H1 (cell line): ENCODE results near the gene POLG. TPM values are rescaled to one million over a fixed set of nuclear protein-coding genes. Genes with fewer than 3 reads are reported as not detected.

Source experiments
- CTCF ChIA-PET: fragments of 300-600 bp; sonication (Branson Sonifier 250); formaldehyde crosslinking; loops from one replicate; lab custom pipeline; 2021; ENCODE audit not compliant: partially characterized antibody; lab: Charles Lee
- POLR2A ChIA-PET: fragments of 300-600 bp; sonication (Branson Sonifier 250); formaldehyde crosslinking; loops from one replicate; lab custom pipeline; 2021; ENCODE audit warnings: inconsistent platforms; ENCODE audit not compliant: partially characterized antibody; lab: Charles Lee
- DNase-seq, 2 experiments: peaks; one replicate each; pipeline versions ENCODE4 v3.0.0 to v3.0.0-alpha.2; 2010 to 2022; ENCODE audit warnings: low spot score in 2 of 2, low read depth in 1 of 2, mixed read lengths in 1 of 2
- FAIRE-seq: peaks from 2 replicates; lab custom pipeline; 2011; peaks lifted over from hg19 to GRCh38; lab: Jason Lieb, UNC
- H2AFZ ChIP-seq: 2 replicates; pipeline ENCODE4 v1.8.1; 2012; ENCODE audit warnings: low read length, inconsistent platforms
- H2AK5ac ChIP-seq: 2 replicates; pipeline ENCODE4 v1.6.1; 2013; ENCODE audit warnings: low read depth, low read length
- H2BK120ac ChIP-seq: replicated peaks from 2 replicates; pipeline ENCODE3; 2013; ENCODE audit warnings: low read depth, low read length, inconsistent platforms
- H2BK12ac ChIP-seq: 2 replicates; pipeline ENCODE4 v1.6.1; 2013; ENCODE audit warnings: low read depth, low read length
- H2BK15ac ChIP-seq: 2 replicates; pipeline ENCODE4 v1.6.1; 2013; ENCODE audit warnings: low read length
- H2BK20ac ChIP-seq: 2 replicates; pipeline ENCODE4 v1.6.1; 2013; ENCODE audit warnings: low read length
- H2BK5ac ChIP-seq: 2 replicates; pipeline ENCODE4 v1.6.1; 2013; ENCODE audit warnings: low read depth, low read length
- H3K14ac ChIP-seq: 2 replicates; pipeline ENCODE4 v1.6.1; 2013; ENCODE audit warnings: inconsistent platforms; ENCODE audit not compliant: insufficient read length
- H3K18ac ChIP-seq: 2 replicates; pipeline ENCODE4 v1.6.1; 2013; ENCODE audit warnings: low read length; ENCODE audit errors: extremely low read depth
- H3K23ac ChIP-seq: 2 replicates; pipeline ENCODE4 v1.6.1; 2013; ENCODE audit warnings: inconsistent platforms; ENCODE audit not compliant: insufficient read length
- H3K23me2 ChIP-seq: 2 replicates; pipeline ENCODE4 v1.6.1; 2013; ENCODE audit warnings: low read depth, low read length
- H3K27ac ChIP-seq: 2 replicates; pipeline ENCODE4 v1.6.1; 2011; ENCODE audit warnings: low read depth, low read length, inconsistent platforms
- H3K27me3 ChIP-seq, 4 experiments: replicated peaks in 1 of 4; 1 replicate in 1 of 4; 2 replicates in 3 of 4; pipeline versions ENCODE4 v1.6.1 to v1.8.1; 2011 to 2013; ENCODE audit warnings: low read length in 3 of 4, mild to moderate bottlenecking in 3 of 4, inconsistent platforms in 2 of 4, mixed read lengths in 2 of 4, moderate library complexity in 1 of 4; ENCODE audit not compliant: control insufficient read depth in 3 of 4, insufficient read depth in 3 of 4; ENCODE audit errors: extremely low read depth in 1 of 4
- H3K36me3 ChIP-seq, 4 experiments: 2 replicates each; pipeline versions ENCODE4 v1.6.1 to v1.8.1; 2011 to 2013; ENCODE audit warnings: mild to moderate bottlenecking in 4 of 4, low read length in 3 of 4, moderate library complexity in 2 of 4, control low read depth in 1 of 4, inconsistent platforms in 1 of 4; ENCODE audit not compliant: insufficient read depth in 4 of 4, control insufficient read depth in 2 of 4
- H3K4ac ChIP-seq: replicated peaks from 2 replicates; pipeline ENCODE3; 2013; ENCODE audit warnings: low read length, low read depth, mixed read lengths, inconsistent platforms; ENCODE audit not compliant: insufficient read length
- H3K4me1 ChIP-seq, 4 experiments: replicated peaks in 1 of 4; 1 replicate in 1 of 4; 2 replicates in 3 of 4; pipeline versions ENCODE4 v1.6.1 to v1.8.1; 2011 to 2013; ENCODE audit warnings: low read length in 3 of 4, inconsistent platforms in 2 of 4, mixed read lengths in 1 of 4; ENCODE audit not compliant: insufficient read depth in 4 of 4, control insufficient read depth in 3 of 4
- H3K4me2 ChIP-seq, 2 experiments: 2 replicates each; pipeline versions ENCODE4 v1.6.1 to v1.8.1; 2011 to 2013; ENCODE audit warnings: low read depth in 2 of 2, low read length in 2 of 2, control low read depth in 1 of 2, inconsistent platforms in 1 of 2, mild to moderate bottlenecking in 1 of 2; ENCODE audit not compliant: insufficient read depth in 1 of 2
- H3K4me3 ChIP-seq, 4 experiments: fragments of 200-600, 300-600 bp in 1 of 4; sonication (generic), shearing (Covaris generic), sonication (Bioruptor Twin) in 1 of 4; 2 replicates each; pipeline versions ENCODE4 v1.5.1 to v1.8.1; 2011 to 2016; ENCODE audit warnings: low read length in 4 of 4, low read depth in 3 of 4, control low read depth in 2 of 4, inconsistent platforms in 2 of 4, mild to moderate bottlenecking in 2 of 4, mixed read lengths in 1 of 4, moderate library complexity in 1 of 4; ENCODE audit not compliant: insufficient read depth in 2 of 4; ENCODE audit errors: extremely low read depth in 1 of 4
- H3K56ac ChIP-seq: replicated peaks from 2 replicates; pipeline ENCODE3; 2013; ENCODE audit warnings: low read depth, mild to moderate bottlenecking, mixed read lengths, low read length, inconsistent platforms; ENCODE audit not compliant: insufficient read length
- H3K79me1 ChIP-seq: 2 replicates; pipeline ENCODE4 v1.6.1; 2013; ENCODE audit warnings: low read depth, low read length, control low read depth
- H3K79me2 ChIP-seq, 2 experiments: 2 replicates each; pipeline versions ENCODE4 v1.6.1 to v1.8.1; 2012 to 2013; ENCODE audit warnings: low read length in 2 of 2, mild to moderate bottlenecking in 2 of 2, inconsistent platforms in 1 of 2; ENCODE audit not compliant: insufficient read depth in 2 of 2, control insufficient read depth in 1 of 2
- H3K9ac ChIP-seq, 4 experiments: replicated peaks in 1 of 4; 1 replicate in 1 of 4; 2 replicates in 3 of 4; pipeline versions ENCODE4 v1.6.1 to v1.8.1; 2011 to 2013; ENCODE audit warnings: low read depth in 3 of 4, low read length in 3 of 4, control low read depth in 2 of 4, mild to moderate bottlenecking in 2 of 4, moderate library complexity in 2 of 4, inconsistent platforms in 1 of 4; ENCODE audit errors: extremely low read depth in 1 of 4
- H3K9me3 ChIP-seq, 2 experiments: 2 replicates each; pipeline versions ENCODE4 v1.6.1 to v1.8.1; 2012 to 2013; ENCODE audit warnings: mild to moderate bottlenecking in 2 of 2, moderate library complexity in 2 of 2, control low read depth in 1 of 2, inconsistent platforms in 1 of 2, low read depth in 1 of 2, low read length in 1 of 2, mixed read lengths in 1 of 2; ENCODE audit not compliant: insufficient read depth in 2 of 2
- H4K20me1 ChIP-seq, 2 experiments: replicated peaks in 1 of 2; 2 replicates each; pipeline versions ENCODE3 to v1.8.1; 2011 to 2013; ENCODE audit warnings: inconsistent platforms in 2 of 2, low read length in 2 of 2, mild to moderate bottlenecking in 1 of 2; ENCODE audit not compliant: insufficient read depth in 2 of 2, control insufficient read depth in 1 of 2
- H4K5ac ChIP-seq: 2 replicates; pipeline ENCODE4 v1.6.1; 2013; ENCODE audit warnings: low read length, low read depth, mixed read lengths, inconsistent platforms; ENCODE audit not compliant: insufficient read length
- H4K8ac ChIP-seq: 2 replicates; pipeline ENCODE4 v1.8.0; 2013; ENCODE audit warnings: mild to moderate bottlenecking, moderate library complexity, low read length, inconsistent platforms; ENCODE audit not compliant: insufficient read depth; ENCODE audit errors: extremely low read depth
- H4K91ac ChIP-seq: replicated peaks from 2 replicates; pipeline ENCODE3; 2013; ENCODE audit warnings: low read length, mixed read lengths, inconsistent platforms; ENCODE audit not compliant: insufficient read length
- ATF3 ChIP-seq: IDR thresholded peaks from 2 replicates; pipeline ENCODE4 v1.6.1; 2011; ENCODE audit warnings: low read depth, mild to moderate bottlenecking, low read length; ENCODE audit not compliant: insufficient read depth
- BCL11A ChIP-seq, 2 experiments: IDR thresholded peaks; one replicate each; pipeline ENCODE4 v1.6.1; 2011; ENCODE audit warnings: low read depth in 2 of 2, low read length in 2 of 2, mild to moderate bottlenecking in 2 of 2
- CEBPB ChIP-seq: IDR thresholded peaks from 2 replicates; pipeline ENCODE4 v1.6.1; 2012; ENCODE audit warnings: low read depth, low read length
- GABPA ChIP-seq: IDR thresholded peaks from 2 replicates; pipeline ENCODE4 v1.6.1; 2011; ENCODE audit warnings: mild to moderate bottlenecking, low read length, moderate library complexity, borderline replicate concordance; ENCODE audit not compliant: insufficient read depth
- HDAC2 ChIP-seq, 2 experiments: fragments of 300-600 bp in 1 of 2; sonication (generic) in 1 of 2; IDR thresholded peaks; 2 replicates each; pipeline ENCODE4 v1.6.1; 2011 to 2012; ENCODE audit warnings: low read depth in 2 of 2, low read length in 2 of 2, mild to moderate bottlenecking in 2 of 2, moderate library complexity in 2 of 2, borderline replicate concordance in 1 of 2, inconsistent platforms in 1 of 2
- SIRT6 ChIP-seq: IDR thresholded peaks from one replicate; pipeline ENCODE4 v1.7.1; 2012; ENCODE audit warnings: low read length, inconsistent platforms
- SRF ChIP-seq: IDR thresholded peaks from 2 replicates; pipeline ENCODE4 v1.6.1; 2011; ENCODE audit warnings: mild to moderate bottlenecking, low read depth, low read length, moderate library complexity
- WGBS, 2 experiments: shearing (Covaris generic) in 1 of 2; methylation state at CpG; one replicate each; pipeline versions ENCODE4 v1.1.6 to v1.1.7; 2013 to 2015; ENCODE audit warnings: low lambda C conversion rate in 2 of 2, mixed read lengths in 2 of 2, inconsistent platforms in 1 of 2, low coverage in 1 of 2, missing lambda C conversion rate in 1 of 2; ENCODE audit not compliant: insufficient replicate concordance in 2 of 2, insufficient coverage in 1 of 2, insufficient read length in 1 of 2; ENCODE audit errors: extremely low coverage in 1 of 2, missing lambda C conversion rate in 1 of 2; 5-methylcytosine and 5-hydroxymethylcytosine counted together
- polyA plus RNA-seq, 7 experiments: library from polyadenylated mRNA; depleted of rRNA in 3 of 7; stranded (reverse) in 5 of 7; unstranded in 2 of 7; fragments of >200 nt in 5 of 7; fragments of 200-250 nt in 2 of 7; gene quantifications; 1 replicate in 5 of 7; 2 replicates in 1 of 7; 4 replicates in 1 of 7; pipeline versions ENCODE4 v1.2.1 to v1.2.3, GENCODE V29; 2011 to 2013; ENCODE audit warnings: missing spikeins in 2 of 7, mixed read lengths in 2 of 7
- total RNA-seq: library from RNA; stranded (reverse); fragmentation: NEBNext Ultra II Directional; extraction: Animal tissue kit (Norgen Biotek cat#: 25700); gene quantifications from 2 replicates; pipeline ENCODE4 v1.2.1, GENCODE V29; 2021

Gene POLG
- total and polyA plus RNA-seq, 2 of the 8 experiments (the other 6 are each of a cell fraction or from before 2014, with no cell fraction given): 14.8 to 52.3 TPM

DNA sequence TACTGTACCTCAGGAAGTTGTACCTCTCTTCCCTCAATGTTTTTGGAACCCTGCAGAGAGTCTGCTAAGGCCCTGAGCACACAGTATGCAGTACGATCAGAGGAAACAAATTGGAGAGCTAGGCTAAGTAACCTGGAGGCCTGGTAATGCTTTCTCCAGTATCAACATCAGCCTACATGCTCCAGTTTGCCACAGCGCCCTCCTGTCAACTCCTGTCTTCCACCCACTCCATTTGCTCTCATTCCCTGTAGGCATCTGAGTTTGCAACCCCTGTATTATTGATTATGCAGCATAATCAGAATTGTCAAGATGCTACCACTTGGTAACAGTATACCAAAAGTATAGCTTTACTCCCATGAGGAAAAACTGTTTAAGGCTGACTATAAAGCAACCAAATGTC, 14.4 kb downstream of the POLG start:
- CTCF ChIA-PET: interaction anchor here (0.7 to 6.8 kb wide), 4 partner anchors 9 to 272 kb away, joined by 3 to 54 read pairs (median 4); no protein-coding TSS in a partner anchor
- no peak overlapping the region for H2BK12ac ChIP-seq

More for the DNA sequence above, 14.4 kb downstream of the POLG start:
- H4K5ac ChIP-seq: no peak overlapping the region
- POLR2A ChIA-PET: interaction anchor here (0.7 to 20.0 kb wide), 4 partner anchors 6 to 73 kb away, joined by 3 to 250 read pairs (median 126); partner anchors contain the start of gene POLG
- no peak overlapping the region for H3K4me2 ChIP-seq
- no peaks in the 10 kb centered on the region for H3K9me3 ChIP-seq
- H3K56ac ChIP-seq: no peak overlapping the region
- peaks cover 59 to 99% (median 91%) of the 10 kb centered on the region in 4 experiments for H3K36me3 ChIP-seq
- H4K8ac ChIP-seq: no peak overlapping the region
- H3K4ac ChIP-seq: no peak overlapping the region
- peaks cover 9 to 18% of the 10 kb centered on the region in 2 experiments for H4K20me1 ChIP-seq
- no peak overlapping the region for H3K27ac ChIP-seq
- no peak overlapping the region for H3K23ac ChIP-seq
- H2AFZ ChIP-seq: no peak overlapping the region
- H2BK120ac ChIP-seq: no peak overlapping the region
- H3K79me2 ChIP-seq: no peaks in the 10 kb centered on the region
- no peak overlapping the region for H2BK5ac ChIP-seq
- no peak for FAIRE-seq
- H3K14ac ChIP-seq: no peak overlapping the region
- no peak overlapping the region for H3K4me3 ChIP-seq
- H2BK15ac ChIP-seq: no peak overlapping the region
- no peak overlapping the region for H4K91ac ChIP-seq
- no peaks in the 10 kb centered on the region; the same call in 1 of the 2 replicates for H3K23me2 ChIP-seq
- H2BK20ac ChIP-seq: no peak overlapping the region
- no peaks in the 10 kb centered on the region for H3K4me1 ChIP-seq
- no peak overlapping the region for H2AK5ac ChIP-seq
- H3K9ac ChIP-seq: no peak overlapping the region
- WGBS, 2 experiments: 92% methylated on average over 2 of the region's 2 CpGs; no CpG with 5 or more reads in 1 of the 2 experiments
- H3K79me1 ChIP-seq: peaks cover 2% of the 10 kb centered on the region; the same call in 1 of the 2 replicates
- H3K27me3 ChIP-seq: no peaks in the 10 kb centered on the region
- H3K18ac ChIP-seq: no peak overlapping the region
- no peak for DNase-seq
- TF ChIP-seq GABPA: no peak
- TF ChIP-seq SRF: no peak
- no peak for TF ChIP-seq CEBPB
- no peak for TF ChIP-seq SIRT6
- no peak for TF ChIP-seq BCL11A (IDR thresholded peaks at IDR 0.05; ENCODE audit: low read depth in 2 of 2, low read length in 2 of 2)
- TF ChIP-seq ATF3: no peak
- TF ChIP-seq HDAC2 (IDR thresholded peaks at IDR 0.05; ENCODE audit: borderline replicate concordance in 1 of 2, low read depth in 2 of 2, low read length in 2 of 2): no peak
